Measurements from ENCODE around the gene LDHAL6A. TPM values are rescaled to one million over a fixed set of nuclear protein-coding genes. Genes with fewer than 3 reads are reported as not detected.

Gene LDHAL6A
- total RNA-seq, 4 donors from 2014 or later, result not detected

DNA sequence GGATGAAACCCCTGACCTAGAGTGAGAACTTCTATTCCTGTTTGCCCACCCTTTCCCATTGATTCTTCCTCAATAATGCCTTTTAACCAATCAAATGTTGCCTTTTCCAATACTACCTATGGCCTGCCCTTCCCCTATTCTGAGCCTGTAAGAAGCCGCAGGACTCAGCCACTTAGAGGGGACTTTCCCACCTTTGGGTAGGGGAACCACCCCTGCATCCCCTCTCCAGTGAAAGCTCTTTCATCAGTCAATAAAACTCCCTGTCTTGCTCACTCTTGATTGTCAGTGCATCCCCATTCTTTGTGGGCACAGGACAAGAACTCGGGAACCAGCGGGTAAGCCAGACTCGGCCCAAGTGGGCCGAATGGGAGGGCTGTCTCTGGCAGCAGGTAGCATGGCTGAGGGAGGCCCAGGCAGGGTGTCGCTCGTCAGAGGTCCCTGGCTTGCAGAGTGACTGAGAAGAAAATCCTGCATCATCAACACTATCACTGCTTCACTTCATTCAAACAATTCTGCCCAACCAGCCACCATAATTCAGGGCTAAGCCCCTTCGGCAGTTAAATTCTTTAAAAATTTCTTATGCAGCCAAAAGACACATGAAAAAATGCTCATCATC is 30.4 kb downstream of the LDHAL6A start:
- TF ChIP-seq EP300 (IDR thresholded peaks at IDR 0.05) (no peak), POLR2AphosphoS5 (IDR thresholded peaks at IDR 0.05) (no peak), POLR2A (IDR thresholded peaks at IDR 0.05) (no peak), CTCF (IDR thresholded peaks at IDR 0.05) (no peak)
- peaks cover 3 to 92% of the 10 kb centered on the region in 2 donors for H3K36me3 ChIP-seq
- no peak for ATAC-seq
- no peak overlapping the region for H3K27ac ChIP-seq
- H3K4me1 ChIP-seq, result no peaks in the 10 kb centered on the region
- H3K4me3 ChIP-seq, result no peak overlapping the region
- no peaks in the 10 kb centered on the region for H3K9me3 ChIP-seq
- H3K27me3 ChIP-seq, result no peaks in the 10 kb centered on the region
- WGBS, 2 donors (ENCODE audit: low coverage in 1 of 2), result 83 to 100% methylated on average over 1 to 2 of the region's 8 CpGs

DNA sequence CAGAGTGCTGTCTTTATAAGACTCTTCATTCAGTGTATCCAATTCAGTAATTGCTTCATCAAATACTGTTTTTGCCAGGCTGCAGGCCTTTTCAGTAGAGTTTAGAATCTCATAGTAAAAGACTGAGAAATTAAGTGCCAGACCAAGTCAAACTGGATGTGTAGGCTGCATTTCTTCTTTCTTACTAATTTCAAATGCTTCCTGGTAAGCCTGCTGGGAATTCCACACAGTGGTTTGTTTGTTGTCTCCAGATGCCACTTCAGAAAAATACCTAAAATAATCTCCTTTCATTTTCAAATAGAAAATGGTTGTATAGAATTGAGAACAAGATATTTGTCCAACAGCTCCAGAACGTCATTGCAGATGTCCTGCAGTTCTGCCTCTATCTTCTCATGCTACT is 34.7 kb downstream of the LDHAL6A start:
- Histone ChIP-seq H3K4me1 (no peaks in the 10 kb centered on the region), H3K9me3 (no peaks in the 10 kb centered on the region), H3K27me3 (no peaks in the 10 kb centered on the region), H3K4me3 (no peak overlapping the region), H3K27ac (no peak overlapping the region), H3K36me3 (peaks cover 0 to 76% of the 10 kb centered on the region in 2 donors)
- ATAC-seq, result no peak
- WGBS, 2 donors (ENCODE audit: low coverage in 1 of 2), result 53 to 80% methylated on average over 1 of the region's 1 CpG
- no peak for TF ChIP-seq EP300 (IDR thresholded peaks at IDR 0.05)

DNA sequence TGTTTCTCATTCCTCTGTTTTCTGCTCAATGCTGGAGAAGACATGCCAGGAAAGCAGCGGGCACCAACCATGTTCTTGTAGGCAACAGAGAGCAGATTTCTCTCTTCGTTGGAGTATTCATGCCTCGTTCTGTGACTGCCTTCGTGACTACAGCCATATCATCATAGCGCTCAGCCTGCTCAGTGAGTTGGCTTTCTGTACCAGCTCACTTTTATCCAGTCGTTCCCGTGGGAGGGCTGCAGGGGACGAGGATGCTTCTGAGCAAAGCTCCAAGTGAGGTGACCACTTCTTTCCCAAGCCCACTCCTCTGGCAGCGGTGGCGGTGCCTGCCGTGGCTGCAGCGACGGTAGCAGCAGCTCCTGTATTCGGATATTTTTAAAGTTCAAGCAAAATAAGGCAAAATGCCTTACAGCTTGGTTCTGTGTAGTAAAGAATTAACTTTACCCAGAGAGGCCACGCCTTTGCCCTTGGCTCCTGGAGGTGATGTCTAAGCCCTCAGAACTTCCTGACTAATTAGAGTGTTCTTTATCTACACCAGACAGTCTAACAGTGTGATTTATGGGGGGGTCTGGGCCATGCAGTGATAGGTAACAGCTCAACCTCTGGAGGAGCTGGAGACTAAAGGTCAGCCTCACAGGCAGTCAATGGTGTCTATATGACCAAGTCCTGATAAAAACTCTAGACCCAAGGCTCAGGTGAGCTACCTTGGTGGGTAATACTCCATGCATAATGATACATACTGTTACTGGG is 35.3 kb downstream of the LDHAL6A start:
- Histone ChIP-seq H3K4me1 (no peaks in the 10 kb centered on the region), H3K27ac (no peak overlapping the region), H3K36me3 (peaks cover 0 to 76% of the 10 kb centered on the region in 2 donors), H3K4me3 (no peak overlapping the region), H3K9me3 (no peaks in the 10 kb centered on the region), H3K27me3 (no peaks in the 10 kb centered on the region)
- ATAC-seq, result no peak
- no peak for TF ChIP-seq EP300 (IDR thresholded peaks at IDR 0.05)
- no peak for TF ChIP-seq POLR2A (IDR thresholded peaks at IDR 0.05)
- TF ChIP-seq CTCF (IDR thresholded peaks at IDR 0.05), result no peak
- TF ChIP-seq POLR2AphosphoS5 (IDR thresholded peaks at IDR 0.05), result no peak
- WGBS, 2 donors (ENCODE audit: low coverage in 1 of 2), result 81% methylated on average over 5 of the region's 15 CpGs; no CpG with 5 or more reads in 1 of the 2 donors

DNA sequence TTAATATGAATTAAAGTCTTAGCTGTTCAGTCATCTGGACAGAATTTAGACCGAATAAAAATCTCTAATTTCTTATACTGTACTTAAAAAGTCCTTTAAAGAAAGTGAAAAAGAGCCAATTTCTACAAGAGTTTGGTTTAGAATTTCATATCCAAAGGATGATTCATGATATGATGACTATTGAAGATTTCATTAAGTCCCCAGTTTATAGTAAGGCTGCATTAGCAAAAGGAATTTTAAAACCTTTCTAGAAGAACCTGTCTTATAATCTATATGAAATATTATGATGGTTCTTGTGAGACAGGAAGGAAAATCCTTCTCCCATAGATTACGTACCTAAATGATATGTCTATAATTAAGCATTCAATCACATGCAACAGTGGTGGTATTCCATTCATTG is 36.3 kb downstream of the LDHAL6A start:
- ATAC-seq, result no peak
- Histone ChIP-seq H3K9me3 (no peaks in the 10 kb centered on the region), H3K4me1 (no peaks in the 10 kb centered on the region), H3K27ac (no peak overlapping the region), H3K36me3 (peaks cover 0 to 81% of the 10 kb centered on the region in 2 donors), H3K27me3 (no peaks in the 10 kb centered on the region), H3K4me3 (no peak overlapping the region)
- TF ChIP-seq CTCF (IDR thresholded peaks at IDR 0.05), result no peak
- no peak for TF ChIP-seq POLR2AphosphoS5 (IDR thresholded peaks at IDR 0.05)
- TF ChIP-seq EP300 (IDR thresholded peaks at IDR 0.05), result no peak
- TF ChIP-seq POLR2A (IDR thresholded peaks at IDR 0.05), result no peak
- WGBS, 2 donors (ENCODE audit: low coverage in 1 of 2), result 78 to 80% methylated on average over 2 of the region's 2 CpGs

DNA sequence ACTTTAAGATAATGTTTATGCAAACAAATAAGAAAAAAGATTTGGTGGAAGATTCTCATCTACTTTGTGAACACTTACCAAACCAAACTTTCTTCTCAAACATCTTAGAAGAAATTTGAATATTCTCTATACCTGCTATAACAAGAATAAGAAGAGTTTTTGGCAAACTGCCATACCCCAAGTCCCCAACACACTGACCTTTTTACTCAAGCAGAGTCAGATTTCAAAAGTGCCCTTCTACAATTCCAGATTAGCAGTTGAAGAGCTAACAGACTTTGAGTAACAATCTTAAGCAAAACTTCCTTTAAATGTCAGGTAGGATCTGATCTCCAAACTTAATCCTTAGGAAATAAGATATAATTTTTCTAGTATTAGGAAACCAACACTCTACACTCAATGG is 37.2 kb downstream of the LDHAL6A start:
- Histone ChIP-seq H3K27ac (no peak overlapping the region), H3K9me3 (no peaks in the 10 kb centered on the region), H3K4me1 (no peaks in the 10 kb centered on the region), H3K27me3 (no peaks in the 10 kb centered on the region), H3K4me3 (no peak overlapping the region), H3K36me3 (peaks cover 0 to 83% of the 10 kb centered on the region in 2 donors)
- no peak for TF ChIP-seq POLR2A (IDR thresholded peaks at IDR 0.05)
- no peak for TF ChIP-seq POLR2AphosphoS5 (IDR thresholded peaks at IDR 0.05)
- TF ChIP-seq CTCF (IDR thresholded peaks at IDR 0.05), result no peak
- TF ChIP-seq EP300 (IDR thresholded peaks at IDR 0.05), result no peak
- ATAC-seq, result no peak

Measured in gastroesophageal sphincter (tissue), 4 donors.